HepG2 (cell line): Measurements from ENCODE around the gene CNNM2. TPM values are rescaled to one million over a fixed set of nuclear protein-coding genes. Genes with fewer than 3 reads are reported as not detected.

Experiments
- ATF2 ChIP-seq: sonication (generic); formaldehyde crosslinking; IDR thresholded peaks from 2 replicates; pipeline ENCODE4 v1.4.0; 2020; ENCODE audit warnings: missing genetic modification reagents
- EED ChIP-seq: sonication (generic); formaldehyde crosslinking; IDR thresholded peaks from 2 replicates; pipeline ENCODE4 v1.5.0; 2020; ENCODE audit warnings: mild to moderate bottlenecking, missing genetic modification reagents
- ERF ChIP-seq: IDR thresholded peaks from 2 replicates; pipeline ENCODE4 v1.6.1; 2018; ENCODE audit warnings: missing biosample characterization, missing genetic modification reagents
- HOXA9 ChIP-seq: sonication (generic); formaldehyde crosslinking; IDR thresholded peaks from 2 replicates; pipeline ENCODE4 v1.8.1; 2022; ENCODE audit warnings: missing genetic modification reagents, mild to moderate bottlenecking, moderate library complexity, borderline replicate concordance
- KDM3A ChIP-seq: IDR thresholded peaks from 2 replicates; pipeline ENCODE4 v1.6.1; 2018; ENCODE audit warnings: low read depth, missing compliant biosample characterization
- NCOR1 ChIP-seq: fragments of 200-600 bp; sonication (generic); IDR thresholded peaks from 2 replicates; pipeline ENCODE4 v1.7.0; 2017; ENCODE audit warnings: antibody characterized with exemption, low read length, borderline replicate concordance
- SPEN ChIP-seq: sonication (generic); formaldehyde crosslinking; IDR thresholded peaks from 2 replicates; pipeline ENCODE4 v1.5.1; 2020; ENCODE audit warnings: low read depth, mild to moderate bottlenecking, missing genetic modification reagents
- TBL1XR1 ChIP-seq: fragments of 150-350 bp; IDR thresholded peaks from 2 replicates; pipeline ENCODE4 v1.6.1; 2014; ENCODE audit warnings: borderline replicate concordance, low read length; ENCODE audit not compliant: partially characterized antibody
- TEAD3 ChIP-seq: optimal IDR thresholded peaks from 2 replicates; pipeline ENCODE3; 2016; ENCODE audit warnings: borderline replicate concordance
- ZBTB1 ChIP-seq: sonication (generic); formaldehyde crosslinking; IDR thresholded peaks from 2 replicates; pipeline ENCODE4 v1.4.0; 2020; ENCODE audit warnings: missing genetic modification reagents, borderline replicate concordance
- ZBTB20 ChIP-seq: sonication (generic); formaldehyde crosslinking; IDR thresholded peaks from 2 replicates; pipeline ENCODE4 v1.8.1; 2023; ENCODE audit warnings: missing genetic modification reagents, low read depth, mild to moderate bottlenecking, borderline replicate concordance
- ZBTB34 ChIP-seq: sonication (generic); formaldehyde crosslinking; IDR thresholded peaks from 2 replicates; pipeline ENCODE4 v1.8.0; 2022; ENCODE audit warnings: mild to moderate bottlenecking, missing genetic modification reagents
- ZBTB46 ChIP-seq: sonication (generic); formaldehyde crosslinking; IDR thresholded peaks from 2 replicates; pipeline ENCODE4 v1.4.0; 2020; ENCODE audit warnings: mild to moderate bottlenecking, missing genetic modification reagents, borderline replicate concordance
- ZBTB7B ChIP-seq: sonication (generic); formaldehyde crosslinking; IDR thresholded peaks from 2 replicates; pipeline ENCODE4 v1.4.0; 2020; ENCODE audit warnings: missing genetic modification reagents
- ZFX ChIP-seq: sonication (generic); formaldehyde crosslinking; IDR thresholded peaks from 2 replicates; pipeline ENCODE4 v1.4.0; 2020; ENCODE audit warnings: mild to moderate bottlenecking, low read depth, missing genetic modification reagents, moderate library complexity
- ZKSCAN1 ChIP-seq: fragments of 150-350 bp; IDR thresholded peaks from 2 replicates; pipeline ENCODE4 v1.6.1; 2014; ENCODE audit warnings: low read length
- ZNF256 ChIP-seq: sonication (generic); formaldehyde crosslinking; conservative IDR thresholded peaks from 2 replicates; pipeline ENCODE4 v1.4.0; 2020; ENCODE audit warnings: missing genetic modification reagents
- ZNF264 ChIP-seq: sonication (generic); formaldehyde crosslinking; IDR thresholded peaks from 2 replicates; pipeline ENCODE4 v1.4.0; 2020; ENCODE audit warnings: missing genetic modification reagents
- ZNF382 ChIP-seq: sonication (generic); formaldehyde crosslinking; IDR thresholded peaks from 2 replicates; pipeline ENCODE4 v1.5.0; 2020; ENCODE audit warnings: missing genetic modification reagents, mild to moderate bottlenecking, borderline replicate concordance
- ZNF484 ChIP-seq: sonication (generic); formaldehyde crosslinking; IDR thresholded peaks from 2 replicates; pipeline ENCODE4 v1.5.1; 2020; ENCODE audit warnings: mild to moderate bottlenecking, low read depth, missing genetic modification reagents, borderline replicate concordance
- ZNF629 ChIP-seq: sonication (generic); formaldehyde crosslinking; conservative IDR thresholded peaks from 2 replicates; pipeline ENCODE4 v1.5.0; 2020; ENCODE audit warnings: missing genetic modification reagents
- polyA plus RNA-seq, 8 experiments: library from polyadenylated mRNA; depleted of rRNA in 3 of 8; stranded (reverse) in 7 of 8; unstranded in 1 of 8; fragments of >200 nt; fragmentation: Illumina TruSeq in 4 of 8; extraction: Trizol in 4 of 8; gene quantifications; 2 replicates each; pipeline versions ENCODE4 v1.2.1 to v1.2.3, GENCODE V29; 2011 to 2016; ENCODE audit warnings: low read depth in 4 of 8, missing spikeins in 1 of 8, mixed read lengths in 1 of 8; ENCODE audit not compliant: insufficient read depth in 1 of 8
- total RNA-seq, 5 experiments: library from RNA; depleted of rRNA; stranded (reverse); fragments of >200 nt; fragmentation: Illumina TruSeq; extraction: Trizol; gene quantifications; 2 replicates each; pipeline ENCODE4 v1.2.3, GENCODE V29; 2016; ENCODE audit warnings: low read depth in 1 of 5
- TF ChIP-seq, protein P1 (sequence below): sonication (generic); formaldehyde crosslinking; IDR thresholded peaks from 2 replicates; pipeline ENCODE4 v1.9.0; 2021; ENCODE audit warnings: missing genetic modification reagents, mild to moderate bottlenecking, borderline replicate concordance
- TF ChIP-seq, protein P2 (sequence below): sonication (generic); formaldehyde crosslinking; IDR thresholded peaks from 2 replicates; pipeline ENCODE4 v1.4.0; 2020; ENCODE audit warnings: missing genetic modification reagents

CNNM2 gene
- total and polyA plus RNA-seq, 2 of the 13 experiments (the other 11 are each of a cell fraction or from before 2014, with no cell fraction given): 7.1 to 9.0 TPM

GRCh38 chr10:103025696-103026095 lies 107.6 kb downstream of the CNNM2 start (continued):
- no peak for TF ChIP-seq ZBTB34 (CRISPR knock-in tag)
- 0 out of 2 replicates have a peak, but pooled peaks have one; percentile 74 for TF ChIP-seq ZBTB7B (CRISPR knock-in tag)
- no peak for TF ChIP-seq ZBTB20 (CRISPR knock-in tag)
- no peak for TF ChIP-seq HOXA9 (CRISPR knock-in tag)
- no peak for TF ChIP-seq EED
- TF ChIP-seq ZNF484 (CRISPR knock-in tag): no peak
- TF ChIP-seq, protein P1, sequence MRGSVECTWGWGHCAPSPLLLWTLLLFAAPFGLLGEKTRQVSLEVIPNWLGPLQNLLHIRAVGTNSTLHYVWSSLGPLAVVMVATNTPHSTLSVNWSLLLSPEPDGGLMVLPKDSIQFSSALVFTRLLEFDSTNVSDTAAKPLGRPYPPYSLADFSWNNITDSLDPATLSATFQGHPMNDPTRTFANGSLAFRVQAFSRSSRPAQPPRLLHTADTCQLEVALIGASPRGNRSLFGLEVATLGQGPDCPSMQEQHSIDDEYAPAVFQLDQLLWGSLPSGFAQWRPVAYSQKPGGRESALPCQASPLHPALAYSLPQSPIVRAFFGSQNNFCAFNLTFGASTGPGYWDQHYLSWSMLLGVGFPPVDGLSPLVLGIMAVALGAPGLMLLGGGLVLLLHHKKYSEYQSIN: no peak
- no peak for TF ChIP-seq ZBTB46
- TF ChIP-seq ZNF256 (CRISPR knock-in tag): no peak
- TF ChIP-seq ZNF629: peak; percentile 48; the same call in 1 of the 2 replicates
- no peak for TF ChIP-seq TBL1XR1
- TF ChIP-seq SPEN (CRISPR knock-in tag): no peak
- TF ChIP-seq ZBTB1 (CRISPR knock-in tag): no peak
- no peak for TF ChIP-seq TEAD3 (CRISPR knock-in tag)
- TF ChIP-seq, protein P2, sequence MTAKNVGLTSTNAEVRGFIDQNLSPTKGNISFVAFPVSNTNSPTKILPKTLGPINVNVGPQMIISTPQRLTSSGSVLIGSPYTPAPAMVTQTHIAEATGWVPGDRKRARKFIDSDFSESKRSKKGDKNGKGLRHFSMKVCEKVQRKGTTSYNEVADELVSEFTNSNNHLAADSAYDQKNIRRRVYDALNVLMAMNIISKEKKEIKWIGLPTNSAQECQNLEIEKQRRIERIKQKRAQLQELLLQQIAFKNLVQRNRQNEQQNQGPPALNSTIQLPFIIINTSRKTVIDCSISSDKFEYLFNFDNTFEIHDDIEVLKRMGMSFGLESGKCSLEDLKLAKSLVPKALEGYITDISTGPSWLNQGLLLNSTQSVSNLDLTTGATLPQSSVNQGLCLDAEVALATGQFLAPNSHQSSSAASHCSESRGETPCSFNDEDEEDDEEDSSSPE (CRISPR knock-in tag): 0 out of 2 replicates have a peak, but pooled peaks have one; percentile 29
- no peak for TF ChIP-seq ZNF382 (CRISPR knock-in tag)
- no peak for TF ChIP-seq ERF
- TF ChIP-seq ZFX (CRISPR knock-in tag): no peak
- no peak for TF ChIP-seq KDM3A (CRISPR knock-in tag)
- TF ChIP-seq ATF2: 0 out of 2 replicates have a peak, but pooled peaks have one; percentile 16
- TF ChIP-seq ZNF264 (CRISPR knock-in tag): no peak
- TF ChIP-seq NCOR1: peak; percentile 80
- TF ChIP-seq ZKSCAN1: no peak
